ENCODE data around the gene ASL. TPM values are rescaled to one million over a fixed set of nuclear protein-coding genes. Genes with fewer than 3 reads are reported as not detected.
"Not testable (repeated sequence)": the region's sequence is repeated elsewhere in the genome, so short reads cannot be mapped to it uniquely, and the experiment has no call there.

The ASL gene
- total RNA-seq, 1 experiment from 2014 or later: 55.3 TPM

DNA sequence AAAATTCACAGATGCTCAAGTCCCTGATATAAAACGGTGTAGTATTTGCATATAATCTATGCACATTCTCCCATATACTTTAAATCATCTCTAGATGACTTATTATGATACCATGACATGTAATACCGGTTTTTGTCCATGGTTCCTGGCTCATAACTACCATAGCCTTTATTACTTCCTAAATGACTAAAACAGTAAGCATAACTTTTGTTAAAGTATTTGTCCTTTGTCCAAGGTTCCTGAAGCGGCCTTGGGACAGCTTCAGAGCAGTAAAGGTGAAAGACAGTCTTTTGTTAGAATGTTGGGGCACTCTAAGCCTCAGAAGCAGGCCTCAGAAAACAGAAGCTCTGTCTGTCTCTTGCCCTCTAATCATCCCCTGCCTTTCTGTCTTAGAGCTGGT lies 43.0 kb downstream of the ASL start:
- H3K9me3 Mint-ChIP-seq (ENCODE audit: low read depth, unreplicated experiment): no peaks in the 10 kb centered on the region
- no peaks in the 10 kb centered on the region for H3K27me3 Mint-ChIP-seq (ENCODE audit: unreplicated experiment)
- no peak overlapping the region for H3K27ac Mint-ChIP-seq (ENCODE audit: unreplicated experiment)
- CTCF ChIA-PET: no interaction called here
- peaks cover 29% of the 10 kb centered on the region for H3K36me3 Mint-ChIP-seq (ENCODE audit: insufficient read depth, unreplicated experiment)
- TF ChIP-seq, protein P1, sequence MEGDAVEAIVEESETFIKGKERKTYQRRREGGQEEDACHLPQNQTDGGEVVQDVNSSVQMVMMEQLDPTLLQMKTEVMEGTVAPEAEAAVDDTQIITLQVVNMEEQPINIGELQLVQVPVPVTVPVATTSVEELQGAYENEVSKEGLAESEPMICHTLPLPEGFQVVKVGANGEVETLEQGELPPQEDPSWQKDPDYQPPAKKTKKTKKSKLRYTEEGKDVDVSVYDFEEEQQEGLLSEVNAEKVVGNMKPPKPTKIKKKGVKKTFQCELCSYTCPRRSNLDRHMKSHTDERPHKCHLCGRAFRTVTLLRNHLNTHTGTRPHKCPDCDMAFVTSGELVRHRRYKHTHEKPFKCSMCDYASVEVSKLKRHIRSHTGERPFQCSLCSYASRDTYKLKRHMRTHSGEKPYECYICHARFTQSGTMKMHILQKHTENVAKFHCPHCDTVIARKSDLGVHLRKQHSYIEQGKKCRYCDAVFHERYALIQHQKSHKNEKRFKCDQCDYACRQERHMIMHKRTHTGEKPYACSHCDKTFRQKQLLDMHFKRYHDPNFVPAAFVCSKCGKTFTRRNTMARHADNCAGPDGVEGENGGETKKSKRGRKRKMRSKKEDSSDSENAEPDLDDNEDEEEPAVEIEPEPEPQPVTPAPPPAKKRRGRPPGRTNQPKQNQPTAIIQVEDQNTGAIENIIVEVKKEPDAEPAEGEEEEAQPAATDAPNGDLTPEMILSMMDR (IDR thresholded peaks at IDR 0.05; ENCODE audit: unreplicated experiment): no peak
- peaks cover 17% of the 10 kb centered on the region for H3K4me1 Mint-ChIP-seq (ENCODE audit: low read depth, unreplicated experiment)
- H3K4me3 Mint-ChIP-seq (ENCODE audit: low read depth, unreplicated experiment): no peak overlapping the region
- BruUV-seq (replicated peaks): no TSS peak
- DNase-seq: no peak
- intact Hi-C loops (cut with micrococcal nuclease; ENCODE audit: unreplicated experiment): no loop called here

DNA sequence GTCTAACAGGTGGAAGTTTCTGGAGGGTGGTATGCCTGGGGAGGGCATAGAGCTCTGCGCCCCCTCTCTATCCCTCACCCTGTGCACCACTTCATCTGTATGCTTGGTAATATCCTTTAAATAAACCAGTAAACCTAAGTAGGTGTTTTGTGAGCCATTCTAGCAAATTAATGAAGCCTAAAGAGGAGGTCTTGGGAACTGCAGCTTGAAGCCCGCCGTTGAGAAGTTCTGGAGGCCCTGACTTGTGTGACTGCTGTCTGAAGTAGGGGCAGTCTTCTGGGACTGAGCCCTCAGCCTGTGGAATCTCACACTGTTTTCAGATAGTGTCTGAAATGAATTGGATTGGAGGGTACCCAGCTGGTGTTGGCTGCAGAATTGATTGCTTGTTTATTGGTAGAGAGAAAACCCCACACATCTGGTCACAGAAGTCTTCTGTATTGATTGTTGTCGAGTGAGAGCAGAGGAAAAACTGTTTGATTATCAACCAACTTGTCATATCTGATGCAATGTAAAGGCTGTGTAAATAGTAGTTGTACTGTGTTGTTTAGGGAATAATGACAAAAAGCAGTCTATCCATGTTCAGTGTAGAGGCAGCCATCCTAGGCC lies 43.7 kb downstream of the ASL start:
- no TSS peak for BruUV-seq (replicated peaks)
- no peak overlapping the region for H3K4me3 Mint-ChIP-seq (ENCODE audit: low read depth, unreplicated experiment)
- CTCF ChIA-PET: no interaction called here
- intact Hi-C loops (cut with micrococcal nuclease; ENCODE audit: unreplicated experiment): no loop called here
- TF ChIP-seq, protein P1 (IDR thresholded peaks at IDR 0.05; ENCODE audit: unreplicated experiment): no peak
- no peaks in the 10 kb centered on the region for H3K9me3 Mint-ChIP-seq (ENCODE audit: low read depth, unreplicated experiment)
- no peak for DNase-seq
- no peak overlapping the region for H3K27ac Mint-ChIP-seq (ENCODE audit: unreplicated experiment)
- no peaks in the 10 kb centered on the region for H3K27me3 Mint-ChIP-seq (ENCODE audit: unreplicated experiment)
- H3K4me1 Mint-ChIP-seq (ENCODE audit: low read depth, unreplicated experiment): peaks cover 17% of the 10 kb centered on the region
- peaks cover 24% of the 10 kb centered on the region for H3K36me3 Mint-ChIP-seq (ENCODE audit: insufficient read depth, unreplicated experiment)

DNA sequence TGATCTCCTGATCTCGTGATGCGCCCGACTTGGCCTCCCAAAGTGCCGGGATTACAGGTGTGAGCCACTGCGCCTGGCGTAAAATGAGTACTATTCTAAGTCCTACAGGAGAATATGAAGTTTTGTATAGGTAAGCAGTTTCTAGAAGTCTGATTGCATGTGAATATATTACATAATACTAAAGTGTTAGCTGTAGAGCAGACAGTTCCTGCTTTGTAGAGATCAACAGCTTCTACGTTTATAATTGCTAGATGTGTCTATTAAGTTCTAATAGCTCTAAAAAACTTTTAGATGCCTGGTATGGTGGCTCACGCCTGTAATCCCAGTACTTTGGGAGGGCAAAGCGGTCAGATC lies 47.5 kb downstream of the ASL start:
- H3K27me3 Mint-ChIP-seq (ENCODE audit: unreplicated experiment): no peaks in the 10 kb centered on the region
- intact Hi-C loops (cut with micrococcal nuclease; ENCODE audit: unreplicated experiment): no loop called here
- TF ChIP-seq, protein P1 (IDR thresholded peaks at IDR 0.05; ENCODE audit: unreplicated experiment): no peak
- H3K27ac Mint-ChIP-seq (ENCODE audit: unreplicated experiment): no peak overlapping the region
- CTCF ChIA-PET: no interaction called here
- no peaks in the 10 kb centered on the region for H3K9me3 Mint-ChIP-seq (ENCODE audit: low read depth, unreplicated experiment)
- no TSS peak for BruUV-seq (replicated peaks)
- no peak for DNase-seq
- H3K4me3 Mint-ChIP-seq (ENCODE audit: low read depth, unreplicated experiment): no peak overlapping the region
- peaks cover 5% of the 10 kb centered on the region for H3K36me3 Mint-ChIP-seq (ENCODE audit: insufficient read depth, unreplicated experiment)
- H3K4me1 Mint-ChIP-seq (ENCODE audit: low read depth, unreplicated experiment): peaks cover under 1% of the 10 kb centered on the region

DNA sequence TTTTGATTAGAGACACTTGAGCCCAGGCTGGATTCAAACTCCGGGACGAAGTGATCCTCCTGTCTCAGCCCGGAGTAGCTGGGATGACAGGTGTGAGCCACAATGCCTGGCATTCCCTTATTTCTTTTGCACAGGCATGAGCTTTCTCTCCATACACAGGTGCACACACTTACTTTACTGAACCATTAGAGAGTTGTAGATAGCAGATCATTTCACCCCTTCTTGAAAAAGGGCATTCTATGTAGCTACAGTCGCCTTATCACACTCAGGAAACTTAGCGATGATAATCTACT lies 48.9 kb downstream of the ASL start:
- DNase-seq; H3K9me3 Mint-ChIP-seq (ENCODE audit: low read depth, unreplicated experiment); H3K27me3 Mint-ChIP-seq (ENCODE audit: unreplicated experiment); H3K36me3 Mint-ChIP-seq (ENCODE audit: insufficient read depth, unreplicated experiment); H3K4me3 Mint-ChIP-seq (ENCODE audit: low read depth, unreplicated experiment); BruUV-seq (replicated peaks); H3K27ac Mint-ChIP-seq (ENCODE audit: unreplicated experiment); H3K4me1 Mint-ChIP-seq (ENCODE audit: low read depth, unreplicated experiment); intact Hi-C loops (cut with micrococcal nuclease; ENCODE audit: unreplicated experiment): not testable (repeated sequence)
- CTCF ChIA-PET: interaction anchor here (0.6 kb wide), 1 partner anchor 121 kb away, joined by 8 read pairs; no protein-coding TSS in a partner anchor

DNA sequence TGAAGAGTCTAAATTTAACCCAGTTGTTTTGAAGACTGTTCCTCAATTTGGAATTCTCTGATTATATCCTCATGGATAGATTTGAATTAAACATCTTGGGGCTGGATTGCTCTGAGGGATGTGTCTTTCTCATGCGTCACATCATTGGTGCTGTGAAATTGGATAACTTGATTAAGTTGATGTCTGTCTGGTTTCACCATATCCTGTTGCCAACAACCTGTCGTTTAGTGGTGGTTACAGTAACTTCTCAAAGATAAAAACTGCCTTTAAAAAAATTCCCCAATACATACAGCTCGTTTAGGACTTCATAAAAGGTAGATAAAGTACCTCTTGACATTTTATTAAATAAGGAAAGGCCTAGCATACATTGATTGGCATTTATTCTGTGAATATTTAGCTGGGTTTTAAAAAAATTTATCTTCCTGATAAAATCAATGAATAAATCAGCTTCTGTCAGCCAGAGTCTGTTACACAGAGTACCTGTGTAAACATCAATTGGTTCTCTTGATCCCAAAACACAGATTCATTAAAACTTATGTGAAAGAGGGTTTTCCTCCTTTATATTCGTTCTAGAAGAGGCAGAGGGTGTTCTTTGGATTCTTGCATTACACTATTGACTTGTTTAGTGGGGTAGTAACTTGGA lies 49.6 kb downstream of the ASL start:
- intact Hi-C loops (cut with micrococcal nuclease; ENCODE audit: unreplicated experiment): no loop called here
- no peak overlapping the region for H3K27ac Mint-ChIP-seq (ENCODE audit: unreplicated experiment)
- no peak overlapping the region for H3K4me3 Mint-ChIP-seq (ENCODE audit: low read depth, unreplicated experiment)
- CTCF ChIA-PET: interaction anchor here (0.5 kb wide), 1 partner anchor 315 kb away, joined by 3 read pairs; no protein-coding TSS in a partner anchor
- H3K4me1 Mint-ChIP-seq (ENCODE audit: low read depth, unreplicated experiment): no peaks in the 10 kb centered on the region
- TF ChIP-seq, protein P1 (IDR thresholded peaks at IDR 0.05; ENCODE audit: unreplicated experiment): no peak
- no peak for DNase-seq
- BruUV-seq (replicated peaks): no TSS peak
- H3K27me3 Mint-ChIP-seq (ENCODE audit: unreplicated experiment): no peaks in the 10 kb centered on the region
- no peaks in the 10 kb centered on the region for H3K9me3 Mint-ChIP-seq (ENCODE audit: low read depth, unreplicated experiment)
- peaks cover 5% of the 10 kb centered on the region for H3K36me3 Mint-ChIP-seq (ENCODE audit: insufficient read depth, unreplicated experiment)

DNA sequence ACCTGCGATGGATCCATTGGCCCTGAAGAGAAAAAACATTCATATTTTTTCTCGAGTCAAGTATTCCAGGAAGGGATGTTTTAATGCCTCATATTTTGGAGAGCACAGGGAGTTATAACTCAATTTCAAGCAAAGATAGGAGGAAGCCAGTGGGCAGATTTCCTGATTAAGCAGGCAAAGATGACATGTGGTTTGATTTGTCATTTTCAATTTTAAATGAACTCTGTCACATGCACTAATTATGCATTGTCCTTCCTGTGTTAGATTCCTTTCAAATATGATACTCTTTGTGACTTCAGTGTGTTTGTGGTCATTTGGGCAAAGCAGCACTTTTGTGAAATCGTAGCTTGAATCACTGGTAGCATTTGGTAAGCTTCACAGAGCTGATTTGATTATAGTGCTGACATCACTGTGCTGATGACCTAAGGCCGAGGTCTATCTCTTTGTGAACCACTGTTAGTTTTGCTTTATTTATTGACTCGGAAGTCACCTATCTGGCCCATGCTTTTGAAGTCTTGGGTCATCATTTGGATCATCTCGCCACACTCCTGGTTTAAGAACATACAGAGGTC lies 50.2 kb downstream of the ASL start:
- H3K27ac Mint-ChIP-seq (ENCODE audit: unreplicated experiment): not testable (repeated sequence)

DNA sequence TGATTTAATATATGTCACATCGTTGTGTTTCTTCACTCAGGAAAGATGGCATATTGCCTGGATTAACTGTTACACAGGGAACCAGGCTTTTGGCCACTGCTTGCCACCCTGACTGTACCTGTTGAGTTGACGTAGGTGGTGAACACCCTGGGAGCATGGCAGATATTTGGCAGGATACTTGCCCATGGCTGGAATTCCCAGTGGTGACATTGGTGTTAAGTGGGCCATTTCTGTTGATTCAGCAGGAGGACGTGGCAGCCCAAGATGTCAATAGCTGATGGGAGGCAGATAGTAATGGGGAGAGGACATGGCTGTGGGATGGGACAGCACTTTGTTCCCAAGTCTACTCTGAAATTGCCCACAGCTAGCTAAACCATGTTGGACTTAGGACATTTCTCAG lies 51.6 kb downstream of the ASL start:
- H3K27me3 Mint-ChIP-seq (ENCODE audit: unreplicated experiment); H3K36me3 Mint-ChIP-seq (ENCODE audit: insufficient read depth, unreplicated experiment); intact Hi-C loops (cut with micrococcal nuclease; ENCODE audit: unreplicated experiment); H3K27ac Mint-ChIP-seq (ENCODE audit: unreplicated experiment); BruUV-seq (replicated peaks); DNase-seq; CTCF ChIA-PET; H3K4me3 Mint-ChIP-seq (ENCODE audit: low read depth, unreplicated experiment); H3K9me3 Mint-ChIP-seq (ENCODE audit: low read depth, unreplicated experiment); H3K4me1 Mint-ChIP-seq (ENCODE audit: low read depth, unreplicated experiment): not testable (repeated sequence)

More for the DNA sequence above, 50.2 kb downstream of the ASL start:
- H3K9me3 Mint-ChIP-seq (ENCODE audit: low read depth, unreplicated experiment); H3K27me3 Mint-ChIP-seq (ENCODE audit: unreplicated experiment); CTCF ChIA-PET; DNase-seq; BruUV-seq (replicated peaks); H3K4me1 Mint-ChIP-seq (ENCODE audit: low read depth, unreplicated experiment); H3K4me3 Mint-ChIP-seq (ENCODE audit: low read depth, unreplicated experiment); H3K36me3 Mint-ChIP-seq (ENCODE audit: insufficient read depth, unreplicated experiment); intact Hi-C loops (cut with micrococcal nuclease; ENCODE audit: unreplicated experiment): not testable (repeated sequence)

Data from Calu3 (cell line).